ENCODE data around the gene CCNI. TPM values are rescaled to one million over a fixed set of nuclear protein-coding genes. Genes with fewer than 3 reads are reported as not detected.
"Not testable (repeated sequence)": the region's sequence is repeated elsewhere in the genome, so short reads cannot be mapped to it uniquely, and the experiment has no call there.

Gene CCNI
- total and polyA plus RNA-seq, 5 donors from 2014 or later: 359 to 431 (median 404) TPM

GRCh38 chr4:77072195-77072753, 3.5 kb downstream of the CCNI start:
- H3K4me1 Mint-ChIP-seq: peaks cover 28 to 60% (median 45%) of the 10 kb centered on the region in 4 donors
- H3K27ac Mint-ChIP-seq: peak overlapping the region in 2 of 3 donors; percentile 57 to 84
- peak overlapping the region in 2 of 4 donors; percentile 54 to 65 for H3K4me3 Mint-ChIP-seq
- Histone ChIP-seq H3K36me3 (ENCODE audit: control insufficient read depth, insufficient read depth, low read length) (peaks cover 3% of the 10 kb centered on the region), H3K4me1 (ENCODE audit: control insufficient read depth, insufficient read depth, low read length, poor library complexity, severe bottlenecking) (peaks cover 71% of the 10 kb centered on the region), H3K9me3 (ENCODE audit: control insufficient read depth in 2 of 2, low read length in 2 of 2) (no peaks in the 10 kb centered on the region), H3K27ac (ENCODE audit: insufficient read depth, low read length, poor library complexity, severe bottlenecking) (peak overlapping the region; percentile 100), H3K4me3 (ENCODE audit: low read depth, low read length) (peak overlapping the region; percentile 91), H3K27me3 (ENCODE audit: control insufficient read depth, insufficient read depth, low read length) (no peaks in the 10 kb centered on the region)
- peaks cover 0 to 1% (median 0%) of the 10 kb centered on the region in 7 donors for H3K9me3 Mint-ChIP-seq
- ATAC-seq (ENCODE audit: low read depth in 2 of 2): no peak
- H3K36me3 Mint-ChIP-seq: peaks cover 15% of the 10 kb centered on the region
- peak; percentile 46 to 52 (median 52) for DNase-seq
- H3K27me3 Mint-ChIP-seq: peaks cover 16% of the 10 kb centered on the region

GRCh38 chr4:77069514-77069913, 6.3 kb downstream of the CCNI start:
- Mint-ChIP-seq H3K4me3 (peak overlapping the region in 2 of 4 donors; percentile 16 to 73), H3K27ac (peak overlapping the region in 2 of 3 donors; percentile 1 to 90), H3K4me1 (peaks cover 31 to 58% (median 43%) of the 10 kb centered on the region in 4 donors), H3K36me3 (peaks cover 19% of the 10 kb centered on the region)
- H3K4me3 ChIP-seq (ENCODE audit: low read depth, low read length); H3K27me3 Mint-ChIP-seq; H3K9me3 ChIP-seq (ENCODE audit: control insufficient read depth in 2 of 2, low read length in 2 of 2); H3K27me3 ChIP-seq (ENCODE audit: control insufficient read depth, insufficient read depth, low read length); H3K9me3 Mint-ChIP-seq; DNase-seq; ATAC-seq (ENCODE audit: low read depth in 2 of 2): not testable (repeated sequence)
- H3K36me3 ChIP-seq (ENCODE audit: control insufficient read depth, insufficient read depth, low read length): peaks cover 21% of the 10 kb centered on the region
- H3K27ac ChIP-seq (ENCODE audit: insufficient read depth, low read length, poor library complexity, severe bottlenecking): peak overlapping the region; percentile 33
- peaks cover 57% of the 10 kb centered on the region for H3K4me1 ChIP-seq (ENCODE audit: control insufficient read depth, insufficient read depth, low read length, poor library complexity, severe bottlenecking)

DNA sequence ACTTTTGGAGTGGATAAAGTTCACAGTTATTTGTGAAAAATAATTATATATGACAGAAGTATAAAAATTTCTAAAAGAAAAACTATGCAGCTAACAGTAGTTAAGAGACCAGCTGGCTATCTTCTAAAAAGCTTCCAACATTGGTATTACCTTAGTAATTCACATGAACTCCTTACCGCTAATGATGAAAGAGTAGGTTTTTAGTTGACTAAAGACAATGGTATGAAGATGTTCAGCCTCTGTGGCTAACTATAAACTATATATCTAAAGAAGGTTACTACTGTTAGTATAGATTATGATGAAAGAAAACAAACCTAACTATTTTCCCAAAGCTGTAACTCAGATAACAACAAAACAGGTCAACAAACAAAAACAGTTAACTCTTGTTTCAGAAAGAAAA, 10.4 kb downstream of the CCNI start:
- H3K27me3 Mint-ChIP-seq: no peaks in the 10 kb centered on the region
- Histone ChIP-seq H3K4me1 (ENCODE audit: control insufficient read depth, insufficient read depth, low read length, poor library complexity, severe bottlenecking) (peaks cover 17% of the 10 kb centered on the region), H3K27me3 (ENCODE audit: control insufficient read depth, insufficient read depth, low read length) (no peaks in the 10 kb centered on the region), H3K36me3 (ENCODE audit: control insufficient read depth, insufficient read depth, low read length) (peaks cover 56% of the 10 kb centered on the region), H3K27ac (ENCODE audit: insufficient read depth, low read length, poor library complexity, severe bottlenecking) (no peak overlapping the region), H3K9me3 (ENCODE audit: control insufficient read depth in 2 of 2, low read length in 2 of 2) (no peaks in the 10 kb centered on the region), H3K4me3 (ENCODE audit: low read depth, low read length) (no peak overlapping the region)
- peaks cover 36% of the 10 kb centered on the region for H3K36me3 Mint-ChIP-seq
- H3K4me1 Mint-ChIP-seq: peaks cover 16 to 60% (median 36%) of the 10 kb centered on the region in 4 donors
- peak overlapping the region in 1 of 3 donors; percentile 10 for H3K27ac Mint-ChIP-seq
- DNase-seq: no peak
- H3K9me3 Mint-ChIP-seq: peaks cover 0 to 1% (median 0%) of the 10 kb centered on the region in 7 donors
- H3K4me3 Mint-ChIP-seq: no peak overlapping the region
- no peak for ATAC-seq (ENCODE audit: low read depth in 2 of 2)

DNA sequence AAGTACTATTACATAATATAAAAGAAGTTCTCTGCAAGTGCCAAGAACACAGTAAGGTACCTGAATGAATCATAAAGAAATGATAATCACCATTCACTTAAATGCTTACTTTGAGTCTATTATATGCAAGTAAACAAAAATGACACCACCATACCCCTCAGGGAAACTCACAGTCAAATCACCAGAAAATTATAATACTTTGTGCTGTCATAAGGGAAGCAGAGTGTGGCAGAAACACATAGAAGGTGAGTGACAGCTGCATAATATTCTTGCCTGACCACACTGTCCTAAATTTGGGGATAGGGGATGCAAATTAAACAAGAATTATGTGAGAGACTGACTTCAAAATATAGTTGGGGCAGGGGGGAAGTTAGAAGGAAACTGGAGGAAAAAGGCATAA, 12.9 kb downstream of the CCNI start:
- H3K36me3 Mint-ChIP-seq: peaks cover 23% of the 10 kb centered on the region
- no peaks in the 10 kb centered on the region for H3K27me3 Mint-ChIP-seq
- no peak overlapping the region for H3K27ac ChIP-seq (ENCODE audit: insufficient read depth, low read length, poor library complexity, severe bottlenecking)
- H3K27ac Mint-ChIP-seq: peak overlapping the region in 2 of 3 donors; percentile 57
- H3K27me3 ChIP-seq (ENCODE audit: control insufficient read depth, insufficient read depth, low read length): no peaks in the 10 kb centered on the region
- H3K9me3 ChIP-seq (ENCODE audit: control insufficient read depth in 2 of 2, low read length in 2 of 2): no peaks in the 10 kb centered on the region
- peaks cover 6% of the 10 kb centered on the region for H3K4me1 ChIP-seq (ENCODE audit: control insufficient read depth, insufficient read depth, low read length, poor library complexity, severe bottlenecking)
- peaks cover 0 to 1% (median 0%) of the 10 kb centered on the region in 7 donors for H3K9me3 Mint-ChIP-seq
- no peak overlapping the region for H3K4me3 ChIP-seq (ENCODE audit: low read depth, low read length)
- H3K4me1 Mint-ChIP-seq: peaks cover 14 to 44% (median 30%) of the 10 kb centered on the region in 4 donors
- H3K36me3 ChIP-seq (ENCODE audit: control insufficient read depth, insufficient read depth, low read length): peaks cover 72% of the 10 kb centered on the region
- DNase-seq: no peak
- no peak for ATAC-seq (ENCODE audit: low read depth in 2 of 2)
- no peak overlapping the region for H3K4me3 Mint-ChIP-seq

DNA sequence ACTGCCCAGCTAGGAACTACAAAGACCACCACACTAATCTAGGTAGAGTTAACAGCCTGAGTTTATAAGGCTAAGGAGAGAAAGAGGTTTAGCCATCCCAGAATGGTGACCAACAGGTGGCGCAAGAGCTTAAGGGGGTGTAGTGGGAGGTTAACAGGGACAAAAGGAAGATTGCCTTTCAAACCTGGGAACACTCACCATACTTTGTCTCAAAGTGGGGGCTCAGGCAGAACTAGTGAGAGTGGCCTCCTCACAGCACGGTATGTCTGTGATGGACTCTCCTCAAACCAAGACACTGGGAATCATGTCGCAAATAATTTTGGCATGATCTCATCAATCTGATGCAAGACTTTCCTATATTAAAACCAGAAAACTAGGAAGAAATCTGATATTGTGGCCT, 23.4 kb downstream of the CCNI start:
- DNase-seq: peak; percentile 42 to 58 (median 46)
- Histone ChIP-seq H3K27me3 (ENCODE audit: control insufficient read depth, insufficient read depth, low read length) (no peaks in the 10 kb centered on the region), H3K4me1 (ENCODE audit: control insufficient read depth, insufficient read depth, low read length, poor library complexity, severe bottlenecking) (no peaks in the 10 kb centered on the region), H3K9me3 (ENCODE audit: control insufficient read depth in 2 of 2, low read length in 2 of 2) (no peaks in the 10 kb centered on the region), H3K4me3 (ENCODE audit: low read depth, low read length) (no peak overlapping the region), H3K36me3 (ENCODE audit: control insufficient read depth, insufficient read depth, low read length) (peaks cover 86% of the 10 kb centered on the region), H3K27ac (ENCODE audit: insufficient read depth, low read length, poor library complexity, severe bottlenecking) (no peak overlapping the region)
- peaks cover 32% of the 10 kb centered on the region for H3K36me3 Mint-ChIP-seq
- no peak overlapping the region for H3K4me3 Mint-ChIP-seq
- no peaks in the 10 kb centered on the region for H3K27me3 Mint-ChIP-seq
- H3K9me3 Mint-ChIP-seq: no peaks in the 10 kb centered on the region
- peaks cover 13 to 18% (median 13%) of the 10 kb centered on the region in 4 donors for H3K4me1 Mint-ChIP-seq
- ATAC-seq (ENCODE audit: low read depth in 2 of 2): peak in 1 of 2 donors; percentile 40
- H3K27ac Mint-ChIP-seq: peak overlapping the region in 1 of 3 donors; percentile 37

DNA sequence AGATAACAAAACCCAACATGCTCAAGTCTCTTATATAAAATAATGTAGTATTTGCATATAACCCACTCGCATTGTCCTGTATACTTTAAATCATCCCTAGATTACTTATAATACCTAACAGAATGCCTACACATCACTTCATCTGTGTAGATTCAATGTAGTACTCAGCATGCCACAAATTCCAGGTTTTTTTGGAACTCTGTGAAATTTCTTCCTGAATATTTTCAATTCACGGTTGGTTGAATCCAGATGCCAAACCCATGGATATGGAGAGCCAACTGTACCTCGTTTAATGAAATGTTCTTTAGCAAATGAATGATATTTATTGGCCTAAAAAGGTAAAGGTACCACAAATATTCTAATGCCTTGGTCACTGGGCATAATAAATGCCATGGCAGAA, 24.8 kb downstream of the CCNI start:
- H3K4me3 Mint-ChIP-seq: no peak overlapping the region
- H3K9me3 Mint-ChIP-seq: no peaks in the 10 kb centered on the region
- no peaks in the 10 kb centered on the region for H3K27me3 ChIP-seq (ENCODE audit: control insufficient read depth, insufficient read depth, low read length)
- H3K4me1 ChIP-seq (ENCODE audit: control insufficient read depth, insufficient read depth, low read length, poor library complexity, severe bottlenecking): no peaks in the 10 kb centered on the region
- no peak overlapping the region for H3K27ac ChIP-seq (ENCODE audit: insufficient read depth, low read length, poor library complexity, severe bottlenecking)
- peaks cover 86% of the 10 kb centered on the region for H3K36me3 ChIP-seq (ENCODE audit: control insufficient read depth, insufficient read depth, low read length)
- ATAC-seq (ENCODE audit: low read depth in 2 of 2) (no peak), DNase-seq (no peak)
- peak overlapping the region in 1 of 3 donors; percentile 34 for H3K27ac Mint-ChIP-seq
- H3K4me3 ChIP-seq (ENCODE audit: low read depth, low read length): no peak overlapping the region
- H3K9me3 ChIP-seq (ENCODE audit: control insufficient read depth in 2 of 2, low read length in 2 of 2): no peaks in the 10 kb centered on the region
- H3K4me1 Mint-ChIP-seq: peaks cover 5 to 16% (median 15%) of the 10 kb centered on the region in 4 donors
- peaks cover 25% of the 10 kb centered on the region for H3K36me3 Mint-ChIP-seq
- no peaks in the 10 kb centered on the region for H3K27me3 Mint-ChIP-seq

- Histone ChIP-seq H3K4me3 (ENCODE audit: low read depth, low read length) (no peak overlapping the region), H3K27me3 (ENCODE audit: control insufficient read depth, insufficient read depth, low read length) (no peaks in the 10 kb centered on the region), H3K4me1 (ENCODE audit: control insufficient read depth, insufficient read depth, low read length, poor library complexity, severe bottlenecking) (no peaks in the 10 kb centered on the region), H3K27ac (ENCODE audit: insufficient read depth, low read length, poor library complexity, severe bottlenecking) (peak overlapping the region; percentile 25), H3K36me3 (ENCODE audit: control insufficient read depth, insufficient read depth, low read length) (peaks cover 50% of the 10 kb centered on the region), H3K9me3 (ENCODE audit: control insufficient read depth in 2 of 2, low read length in 2 of 2) (no peaks in the 10 kb centered on the region)
- peak in 1 of 3 donors; percentile 22 for DNase-seq
- Mint-ChIP-seq H3K4me1 (peaks cover 10 to 18% (median 16%) of the 10 kb centered on the region in 4 donors), H3K4me3 (no peak overlapping the region), H3K27me3 (no peaks in the 10 kb centered on the region), H3K36me3 (peaks cover 13% of the 10 kb centered on the region), H3K9me3 (no peaks in the 10 kb centered on the region), H3K27ac (peak overlapping the region in 1 of 3 donors; percentile 83)
- ATAC-seq (ENCODE audit: low read depth in 2 of 2): no peak
These were observed 28.8 kb downstream of the CCNI start for GRCh38 chr4:77047037-77047436.

DNA sequence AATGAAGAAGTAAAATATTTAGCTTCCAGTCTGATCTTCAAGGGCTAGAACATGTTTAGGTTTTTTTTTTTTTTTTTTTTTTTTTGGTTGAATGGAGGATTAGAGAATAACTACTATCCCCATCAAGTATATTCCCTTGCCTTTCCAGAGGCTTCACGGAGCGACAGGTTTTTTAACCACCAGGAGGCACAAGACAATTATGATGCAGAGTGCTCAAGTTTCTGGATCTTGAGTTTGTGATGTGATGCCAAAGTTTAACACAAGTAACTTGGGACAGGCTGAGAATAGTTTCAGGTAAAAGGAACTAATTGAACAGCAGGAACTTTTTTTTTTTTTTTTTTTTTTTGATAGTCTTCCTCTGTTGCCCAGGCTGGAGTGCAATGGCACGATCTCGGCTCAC, 30.3 kb downstream of the CCNI start:
- no peak overlapping the region for H3K27ac ChIP-seq (ENCODE audit: insufficient read depth, low read length, poor library complexity, severe bottlenecking)
- H3K27me3 Mint-ChIP-seq: no peaks in the 10 kb centered on the region
- H3K27ac Mint-ChIP-seq: peak overlapping the region in 2 of 3 donors; percentile 62 to 75

More for the DNA sequence above, 30.3 kb downstream of the CCNI start:
- Histone ChIP-seq H3K4me1 (ENCODE audit: control insufficient read depth, insufficient read depth, low read length, poor library complexity, severe bottlenecking) (no peaks in the 10 kb centered on the region), H3K9me3 (ENCODE audit: control insufficient read depth in 2 of 2, low read length in 2 of 2) (no peaks in the 10 kb centered on the region), H3K27me3 (ENCODE audit: control insufficient read depth, insufficient read depth, low read length) (no peaks in the 10 kb centered on the region), H3K4me3 (ENCODE audit: low read depth, low read length) (no peak overlapping the region), H3K36me3 (ENCODE audit: control insufficient read depth, insufficient read depth, low read length) (peaks cover 36% of the 10 kb centered on the region)
- ATAC-seq (ENCODE audit: low read depth in 2 of 2): no peak
- Mint-ChIP-seq H3K4me3 (peak overlapping the region in 1 of 4 donors; percentile 21), H3K9me3 (no peaks in the 10 kb centered on the region), H3K36me3 (peaks cover 11% of the 10 kb centered on the region), H3K4me1 (peaks cover 10 to 19% (median 17%) of the 10 kb centered on the region in 4 donors)
- DNase-seq: no peak

All from CD4-positive, CD25-positive, alpha-beta regulatory T cell (primary cell).